ENCODE measurements around the gene CDC34. TPM values are rescaled to one million over a fixed set of nuclear protein-coding genes. Genes with fewer than 3 reads are reported as not detected.
A peak's percentile ranks its signal among the peaks of the same experiment; 100 is the strongest.

The CDC34 gene
- total RNA-seq, 1 experiment from 2014 or later = 112 TPM

- no peaks in the 10 kb centered on the region for H3K79me1 ChIP-seq (ENCODE audit: insufficient read depth, low read depth, low read length, poor library complexity, severe bottlenecking)
These were observed 15.6 kb downstream of the CDC34 start for GRCh38 chr19:547117-547516.

More at GRCh38 chr19:547117-547516, 15.6 kb downstream of the CDC34 start:
- peaks cover 4 to 6% of the 10 kb centered on the region in 2 experiments; a peak in 2 of 4 replicates for H3K4me1 Mint-ChIP-seq
- no peak overlapping the region for H3K27ac Mint-ChIP-seq
- H3K36me3 Mint-ChIP-seq (ENCODE audit: insufficient read depth in 1 of 3, low read depth in 3 of 3) = peaks cover 0 to 7% (median 4%) of the 10 kb centered on the region in 3 experiments; a peak in 3 of 7 replicates
- no peaks in the 10 kb centered on the region for H3K4me1 ChIP-seq (ENCODE audit: insufficient read depth, low read length)
- no peak overlapping the region for H3K4me3 Mint-ChIP-seq
- WGBS (ENCODE audit: extremely low coverage, insufficient read length, low lambda C conversion rate) = no CpG with 5 or more reads among the region's 15 CpGs
- no peak overlapping the region for H3K18ac ChIP-seq (ENCODE audit: insufficient read length, low read depth, low read length)
- H2BK20ac ChIP-seq (ENCODE audit: low read depth, low read length, poor library complexity, severe bottlenecking) = no peak overlapping the region
- H4K5ac ChIP-seq (ENCODE audit: insufficient read length, low read depth, low read length) = no peak overlapping the region
- H2AK5ac ChIP-seq (ENCODE audit: insufficient read length, low read length) = no peak overlapping the region
- H3T11ph ChIP-seq (ENCODE audit: low read length) = no peak overlapping the region
- no peaks in the 10 kb centered on the region for H3K9me3 ChIP-seq (ENCODE audit: control insufficient read depth, low read depth, low read length)
- H3K9ac ChIP-seq (ENCODE audit: extremely low read depth, insufficient read length, low read length) = no peak overlapping the region
- H2BK15ac ChIP-seq (ENCODE audit: low read depth, low read length) = no peak overlapping the region
- no peaks in the 10 kb centered on the region for H3K23me2 ChIP-seq (ENCODE audit: insufficient read length, low read depth, low read length, poor library complexity, severe bottlenecking)
- peaks cover 22% of the 10 kb centered on the region for H3K27me3 Mint-ChIP-seq (ENCODE audit: low read depth)
- no peak overlapping the region for H3K14ac ChIP-seq (ENCODE audit: insufficient read depth, low read length)
- no peak overlapping the region for H3K4ac ChIP-seq (ENCODE audit: low read depth, low read length)
- H3K27ac ChIP-seq (ENCODE audit: insufficient read length, low read depth, low read length) = no peak overlapping the region
- H4K91ac ChIP-seq (ENCODE audit: insufficient read length, low read depth, low read length) = no peak overlapping the region
- H3K56ac ChIP-seq (ENCODE audit: insufficient read length, low read depth, low read length) = no peak overlapping the region
- H3K79me2 ChIP-seq (ENCODE audit: insufficient read depth, low read length) = no peaks in the 10 kb centered on the region
- H3K23ac ChIP-seq (ENCODE audit: insufficient read length, low read depth, low read length) = no peak overlapping the region
- H2BK5ac ChIP-seq (ENCODE audit: insufficient read length, low read length) = no peak overlapping the region
- no peak overlapping the region for H2BK12ac ChIP-seq (ENCODE audit: insufficient read length, low read depth, low read length)
- DNase-seq = peak; percentile 25
- no peak overlapping the region for H2AFZ ChIP-seq (ENCODE audit: low read length)
- no peak overlapping the region for H3K4me2 ChIP-seq (ENCODE audit: insufficient read depth, insufficient read length, low read length)
- TF ChIP-seq, protein P1, sequence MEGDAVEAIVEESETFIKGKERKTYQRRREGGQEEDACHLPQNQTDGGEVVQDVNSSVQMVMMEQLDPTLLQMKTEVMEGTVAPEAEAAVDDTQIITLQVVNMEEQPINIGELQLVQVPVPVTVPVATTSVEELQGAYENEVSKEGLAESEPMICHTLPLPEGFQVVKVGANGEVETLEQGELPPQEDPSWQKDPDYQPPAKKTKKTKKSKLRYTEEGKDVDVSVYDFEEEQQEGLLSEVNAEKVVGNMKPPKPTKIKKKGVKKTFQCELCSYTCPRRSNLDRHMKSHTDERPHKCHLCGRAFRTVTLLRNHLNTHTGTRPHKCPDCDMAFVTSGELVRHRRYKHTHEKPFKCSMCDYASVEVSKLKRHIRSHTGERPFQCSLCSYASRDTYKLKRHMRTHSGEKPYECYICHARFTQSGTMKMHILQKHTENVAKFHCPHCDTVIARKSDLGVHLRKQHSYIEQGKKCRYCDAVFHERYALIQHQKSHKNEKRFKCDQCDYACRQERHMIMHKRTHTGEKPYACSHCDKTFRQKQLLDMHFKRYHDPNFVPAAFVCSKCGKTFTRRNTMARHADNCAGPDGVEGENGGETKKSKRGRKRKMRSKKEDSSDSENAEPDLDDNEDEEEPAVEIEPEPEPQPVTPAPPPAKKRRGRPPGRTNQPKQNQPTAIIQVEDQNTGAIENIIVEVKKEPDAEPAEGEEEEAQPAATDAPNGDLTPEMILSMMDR (conservative IDR thresholded peaks at IDR 0.05) = no peak
- H4K8ac ChIP-seq (replicated peaks; ENCODE audit: insufficient read length, low read depth, low read length) = no peak overlapping the region
- H3K27me3 ChIP-seq (ENCODE audit: insufficient read depth, low read length) = no peaks in the 10 kb centered on the region
- H2BK120ac ChIP-seq (ENCODE audit: low read depth, low read length, poor library complexity, severe bottlenecking) = no peak overlapping the region
- no peaks in the 10 kb centered on the region for H4K20me1 ChIP-seq (ENCODE audit: control insufficient read depth, insufficient read depth, insufficient read length)
- H3K9me3 Mint-ChIP-seq = no peaks in the 10 kb centered on the region; a peak in 1 of 5 replicates

Data from H9 (cell line).